SHP77 (cell line): ENCODE measurements around the gene SRSF7.

Experiments used
- DNase-seq, 2 experiments: peaks; one replicate each; lab custom pipeline; 2025; lab: John Stamatoyannopoulos, UW

SRSF7 gene

DNA sequence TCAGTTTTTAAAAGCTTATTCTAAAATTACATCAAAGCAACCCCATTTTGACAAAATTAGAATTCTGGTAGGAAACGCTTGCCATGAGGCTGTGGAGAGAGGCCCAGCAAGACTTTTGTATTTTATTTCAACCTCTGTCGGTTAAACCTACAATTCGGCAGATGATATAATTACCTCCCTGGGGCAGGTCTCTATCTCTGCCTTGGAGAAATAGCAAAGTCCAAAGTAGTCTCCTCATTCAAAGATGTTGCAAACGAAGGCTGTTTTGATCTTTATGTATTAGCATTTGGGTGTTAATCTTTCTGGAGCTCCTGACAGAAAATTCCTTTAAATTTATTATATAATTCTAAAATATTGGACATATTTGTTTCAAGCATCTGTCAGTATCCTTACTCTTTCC is 49.6 kb downstream of the SRSF7 start:
- no peak for DNase-seq

DNA sequence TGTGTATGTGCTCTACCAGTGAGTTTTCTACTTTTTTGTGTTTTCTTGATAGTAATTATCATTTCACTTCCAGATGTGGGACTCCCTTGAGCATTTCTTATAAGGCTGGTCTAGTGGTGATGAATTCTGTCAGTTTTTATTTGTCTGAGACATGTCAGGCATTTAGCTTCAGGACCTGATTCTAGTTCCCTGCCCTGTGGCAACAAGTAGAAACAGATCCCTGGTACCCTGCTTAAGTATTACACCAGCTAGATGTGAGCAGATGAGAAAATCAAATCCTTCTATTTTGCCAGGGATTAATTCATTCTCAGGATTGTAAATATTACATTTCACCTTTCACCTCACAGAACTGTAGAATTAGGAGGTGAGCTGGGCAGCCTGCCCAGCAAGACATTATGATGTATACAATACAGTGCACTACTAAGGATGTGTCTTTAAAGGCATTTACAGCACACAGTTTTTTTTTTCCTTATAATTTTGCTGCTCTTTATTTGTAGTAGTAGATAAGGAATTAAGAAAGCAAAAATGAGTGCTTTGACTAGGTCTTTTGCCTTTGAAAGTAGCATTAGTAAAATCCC is 50.2 kb downstream of the SRSF7 start:
- no peak for DNase-seq

- no peak for DNase-seq
Measured at GRCh38 chr2:38700113-38700785, 50.9 kb downstream of the SRSF7 start.

GRCh38 chr2:38698467-38699003 is 52.6 kb downstream of the SRSF7 start:
- DNase-seq, result no peak

DNA sequence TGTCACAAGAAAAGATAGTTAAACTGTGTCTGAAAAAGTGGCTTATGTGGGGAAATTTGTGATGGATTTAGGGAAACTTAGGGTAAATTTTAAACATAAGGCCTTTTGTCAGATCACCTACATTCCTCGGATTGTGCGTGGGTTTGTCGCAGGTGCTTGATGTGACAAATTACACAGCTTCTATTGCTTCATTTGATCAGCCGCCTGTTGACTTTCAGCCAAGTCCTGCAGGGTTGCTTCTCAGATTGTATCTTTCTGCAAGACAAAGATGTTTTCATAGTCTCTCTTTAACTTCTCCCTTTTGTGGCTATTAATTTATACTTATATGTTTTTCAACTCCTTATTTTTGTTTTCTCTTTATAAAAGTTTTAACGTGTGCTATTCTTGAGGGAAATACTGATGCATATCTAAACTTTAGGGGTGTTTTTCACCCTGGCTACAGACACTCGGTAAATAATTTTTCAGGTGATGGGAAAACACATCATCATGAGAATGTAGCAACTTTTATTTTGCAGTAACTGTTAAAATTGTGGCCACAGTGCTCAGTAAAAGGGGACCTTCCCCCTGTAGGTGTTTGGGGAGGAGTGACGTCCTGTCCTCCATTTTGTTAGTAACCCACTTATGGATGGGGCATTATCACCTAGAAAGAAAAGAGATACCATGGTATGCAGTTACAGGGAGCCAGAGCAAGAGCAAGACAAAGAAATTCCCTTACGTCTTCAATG is 53.9 kb downstream of the SRSF7 start:
- DNase-seq, result no peak
